Epithelial cell of esophagus (primary cell): ENCODE measurements around the gene WDR76.
"Not testable (repeated sequence)": the region's sequence is repeated elsewhere in the genome, so short reads cannot be mapped to it uniquely, and the experiment has no call there.

Experiments
- DNase-seq: peaks from one replicate; pipeline ENCODE4 v3.0.0; 2010; ENCODE audit warnings: low read depth
- H3K4me3 ChIP-seq: 2 replicates; pipeline ENCODE4 v1.5.1; 2011; ENCODE audit warnings: mild to moderate bottlenecking, low read length, control low read depth
- TF ChIP-seq, protein P1 (sequence below): IDR thresholded peaks from 2 replicates; pipeline ENCODE4 v1.5.1; 2011; ENCODE audit warnings: low read depth, mild to moderate bottlenecking, low read length, control low read depth, inconsistent platforms; ENCODE audit not compliant: insufficient read depth; ENCODE audit errors: missing control alignments

Gene WDR76

DNA sequence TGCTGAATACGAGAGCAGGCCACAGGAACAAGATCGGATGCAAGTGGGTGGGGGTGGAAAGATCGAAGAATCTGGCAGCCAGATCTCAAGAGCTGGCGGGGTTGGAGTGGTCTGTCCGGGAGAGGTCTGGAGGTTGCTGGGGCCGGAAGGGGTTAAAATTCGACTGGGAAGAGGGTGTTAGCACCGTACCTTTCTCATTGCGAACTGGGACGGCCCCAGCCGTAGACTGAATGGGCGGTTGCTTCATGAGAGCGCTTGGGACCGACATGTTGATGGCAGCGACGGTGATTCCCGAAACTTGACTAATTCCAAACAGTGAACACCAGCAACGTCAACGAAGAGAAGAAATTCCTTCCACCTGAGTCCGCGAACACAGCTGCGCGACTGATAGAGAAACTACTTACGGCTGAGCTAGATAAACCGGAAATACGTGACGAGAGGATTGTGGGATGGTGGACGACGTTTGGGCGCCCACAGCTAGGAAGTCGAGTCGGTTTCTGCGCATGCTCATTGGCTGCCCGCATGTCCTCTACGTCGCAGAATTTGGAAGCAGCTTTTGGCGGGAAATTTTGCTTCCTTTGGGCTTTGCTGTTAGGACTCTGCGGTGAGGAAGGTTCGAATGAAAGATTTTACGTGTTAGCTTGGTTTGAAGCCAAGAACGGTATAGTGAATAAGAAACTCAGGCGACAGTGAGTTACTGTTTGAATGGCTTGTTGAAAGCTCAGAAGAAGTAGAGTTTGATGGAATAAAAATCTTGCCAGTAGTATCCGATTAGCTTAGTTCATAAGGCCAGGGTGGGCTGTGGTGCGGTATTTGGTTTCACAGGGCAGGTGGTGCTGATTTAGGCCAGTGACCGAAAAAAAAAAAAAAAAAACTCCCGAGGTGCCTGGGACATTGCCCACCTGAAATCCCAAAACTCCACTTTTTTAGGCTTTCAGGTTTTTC is 2.2 kb upstream of the WDR76 start, which contains the start of gene MFAP1:
TSS of gene MFAP1 (minus strand) at position 389 of the 945 bp plus-strand sequence. CDS start at position 268, 121 bp downstream.
- TF ChIP-seq, protein P1, sequence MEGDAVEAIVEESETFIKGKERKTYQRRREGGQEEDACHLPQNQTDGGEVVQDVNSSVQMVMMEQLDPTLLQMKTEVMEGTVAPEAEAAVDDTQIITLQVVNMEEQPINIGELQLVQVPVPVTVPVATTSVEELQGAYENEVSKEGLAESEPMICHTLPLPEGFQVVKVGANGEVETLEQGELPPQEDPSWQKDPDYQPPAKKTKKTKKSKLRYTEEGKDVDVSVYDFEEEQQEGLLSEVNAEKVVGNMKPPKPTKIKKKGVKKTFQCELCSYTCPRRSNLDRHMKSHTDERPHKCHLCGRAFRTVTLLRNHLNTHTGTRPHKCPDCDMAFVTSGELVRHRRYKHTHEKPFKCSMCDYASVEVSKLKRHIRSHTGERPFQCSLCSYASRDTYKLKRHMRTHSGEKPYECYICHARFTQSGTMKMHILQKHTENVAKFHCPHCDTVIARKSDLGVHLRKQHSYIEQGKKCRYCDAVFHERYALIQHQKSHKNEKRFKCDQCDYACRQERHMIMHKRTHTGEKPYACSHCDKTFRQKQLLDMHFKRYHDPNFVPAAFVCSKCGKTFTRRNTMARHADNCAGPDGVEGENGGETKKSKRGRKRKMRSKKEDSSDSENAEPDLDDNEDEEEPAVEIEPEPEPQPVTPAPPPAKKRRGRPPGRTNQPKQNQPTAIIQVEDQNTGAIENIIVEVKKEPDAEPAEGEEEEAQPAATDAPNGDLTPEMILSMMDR = no peak
- H3K4me3 ChIP-seq = peak within 1 kb of the TSS; percentile 97
- peak; percentile 99 for DNase-seq

DNA sequence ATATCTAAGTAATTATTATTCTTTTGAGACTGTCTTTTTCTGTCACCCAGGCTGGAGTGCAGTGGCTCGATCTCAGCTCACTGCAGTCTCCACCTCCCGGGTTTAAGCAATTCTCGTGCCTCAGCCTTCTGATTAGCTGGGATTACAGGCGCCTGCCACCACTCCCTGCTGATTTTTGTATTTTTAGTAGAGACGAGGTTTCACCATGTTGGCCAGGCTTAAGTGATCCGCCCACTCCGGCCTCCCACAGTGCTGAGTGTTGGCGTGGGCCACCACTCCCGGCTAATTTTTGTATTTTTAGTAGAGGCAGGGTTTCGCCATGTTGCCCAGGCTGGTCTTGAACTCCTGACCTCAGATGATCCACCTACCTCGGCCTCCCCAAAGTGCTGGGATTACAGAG is 1.5 kb upstream of the WDR76 start:
- not testable (repeated sequence) for H3K4me3 ChIP-seq, DNase-seq

DNA sequence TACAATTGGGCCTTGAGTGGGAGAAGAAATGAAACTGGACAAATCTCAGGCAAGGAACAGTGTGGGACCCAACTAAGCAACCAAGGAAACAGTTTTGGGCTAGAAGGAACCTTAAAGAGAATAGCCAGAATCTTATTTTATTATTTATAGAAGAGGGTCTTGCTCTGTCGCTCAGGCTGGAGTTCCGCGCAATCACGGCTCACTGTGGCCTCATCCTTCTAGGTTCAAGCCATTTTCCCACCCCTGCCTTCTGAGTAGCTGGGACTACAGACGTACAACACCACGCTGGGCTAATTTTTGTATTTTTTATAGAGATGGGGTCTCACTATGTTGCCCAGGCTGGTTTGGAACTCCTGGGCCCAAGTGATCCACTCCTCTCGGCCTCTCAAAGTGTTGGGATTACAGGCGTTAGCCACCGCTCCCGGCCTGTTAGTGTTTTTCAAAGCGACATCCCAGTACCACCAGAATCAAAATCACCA is 734 bp upstream of the WDR76 start:
- TF ChIP-seq, protein P1 = no peak
- peak overlapping the region; percentile 57 for H3K4me3 ChIP-seq
- no peak for DNase-seq

DNA sequence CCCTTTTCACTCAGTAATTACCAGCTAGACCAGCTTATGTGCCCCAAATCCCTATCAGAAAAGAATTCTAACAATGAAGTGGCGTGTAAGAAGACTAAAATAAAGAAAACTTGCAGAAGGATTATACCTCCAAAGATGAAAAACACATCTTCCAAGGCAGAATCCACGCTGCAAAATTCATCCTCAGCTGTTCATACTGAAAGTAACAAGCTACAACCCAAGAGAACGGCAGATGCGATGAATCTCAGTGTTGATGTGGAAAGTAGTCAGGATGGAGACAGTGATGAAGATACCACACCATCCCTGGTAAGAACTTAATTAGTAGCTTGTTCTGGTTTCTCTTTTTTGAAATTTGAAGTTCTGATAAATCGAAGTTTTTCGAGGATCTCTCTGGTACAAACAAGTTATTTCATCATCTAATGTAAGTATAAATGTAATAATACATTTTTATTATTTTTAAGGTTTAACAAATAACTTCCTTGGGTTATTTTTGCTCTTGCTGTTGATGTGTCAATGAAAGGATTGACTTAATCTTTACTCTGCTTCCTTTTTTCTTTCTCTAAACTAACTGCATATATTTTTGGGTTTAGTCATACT is 1.4 kb downstream of the WDR76 start:
- H3K4me3 ChIP-seq = no peak overlapping the region
- DNase-seq = no peak
- TF ChIP-seq, protein P1 = no peak

DNA sequence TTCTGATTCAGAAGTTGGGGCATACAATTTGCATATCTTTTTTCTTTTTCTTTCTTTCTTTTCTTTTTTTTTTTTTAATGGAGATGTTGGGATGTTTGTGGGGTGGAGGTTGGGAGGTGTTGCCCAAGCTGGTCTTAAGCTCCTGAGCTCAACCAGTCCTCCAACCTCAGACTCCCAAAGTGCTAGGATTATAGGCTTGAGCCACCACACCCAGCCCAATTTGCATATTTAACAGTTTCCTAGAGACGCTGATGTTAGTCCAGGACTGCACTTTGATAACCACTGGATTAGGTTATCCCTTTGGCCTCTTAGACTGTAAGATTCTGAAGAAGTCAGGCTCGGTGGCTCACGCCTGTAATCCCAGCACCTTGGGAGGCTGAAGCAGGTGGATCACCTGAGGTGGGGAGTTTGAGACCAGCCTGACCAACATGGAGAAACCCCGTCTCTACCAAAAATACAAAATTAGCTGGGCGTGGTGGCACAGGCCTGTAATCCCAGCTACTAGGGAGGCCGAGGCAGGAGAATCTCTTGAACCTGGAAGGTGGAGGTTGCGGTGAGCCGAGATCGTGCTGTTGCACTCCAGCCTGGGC is 3.2 kb downstream of the WDR76 start:
- H3K4me3 ChIP-seq, DNase-seq: not testable (repeated sequence)

DNA sequence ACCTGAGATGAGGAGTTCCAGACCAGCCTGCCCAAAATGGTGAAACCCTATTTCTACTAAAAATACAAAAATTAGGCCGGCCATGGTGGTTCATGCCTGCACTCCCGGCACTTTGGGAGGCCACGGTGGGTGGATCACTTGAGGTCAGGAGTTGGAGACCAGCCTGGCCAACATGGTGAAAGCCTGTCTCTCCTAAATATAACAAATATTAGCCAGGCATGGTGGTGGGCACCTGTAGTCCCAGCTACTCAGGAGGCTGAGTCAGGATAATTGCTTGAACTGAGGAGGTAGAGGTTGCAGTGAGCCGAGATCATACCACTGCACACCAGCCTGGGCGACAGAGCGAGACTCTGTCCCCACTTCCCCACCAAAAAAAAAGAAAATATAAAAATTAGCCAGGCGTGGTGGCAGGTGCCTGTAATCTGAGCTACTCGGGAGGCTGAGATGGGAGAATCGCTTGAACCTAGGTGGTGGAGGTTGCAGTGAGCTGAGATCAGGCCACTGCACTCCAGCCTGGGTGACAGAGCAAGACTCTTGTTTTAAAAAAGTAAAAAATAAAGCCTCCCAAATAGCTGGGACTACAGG is 4.0 kb downstream of the WDR76 start:
- H3K4me3 ChIP-seq, DNase-seq: not testable (repeated sequence)

DNA sequence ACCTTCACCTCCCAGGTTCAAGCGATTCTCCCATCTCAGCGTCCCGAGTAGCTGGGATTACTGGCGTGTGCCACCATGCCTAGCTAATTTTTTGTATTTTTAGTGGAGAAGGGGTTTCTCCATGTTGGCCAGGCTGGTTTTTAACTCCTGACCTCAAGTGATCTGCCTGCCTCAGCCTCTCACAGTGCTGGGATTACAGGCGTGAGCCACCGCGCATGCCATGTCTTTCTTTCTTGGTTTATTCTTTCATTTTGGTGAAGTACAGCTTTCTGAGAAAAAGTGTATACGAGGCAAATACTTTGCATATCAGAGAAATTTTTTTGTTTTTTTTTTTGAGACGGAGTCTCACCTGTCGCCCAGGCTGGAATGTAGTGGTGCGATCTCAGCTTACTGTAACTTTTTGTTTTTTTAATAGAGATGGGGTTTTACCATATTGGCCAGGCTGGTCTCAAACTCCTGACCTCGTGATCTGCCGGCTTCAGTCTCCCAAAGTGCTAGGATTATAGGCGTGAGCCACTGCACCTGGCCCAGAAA is 4.8 kb downstream of the WDR76 start:
- DNase-seq, H3K4me3 ChIP-seq: not testable (repeated sequence)

DNA sequence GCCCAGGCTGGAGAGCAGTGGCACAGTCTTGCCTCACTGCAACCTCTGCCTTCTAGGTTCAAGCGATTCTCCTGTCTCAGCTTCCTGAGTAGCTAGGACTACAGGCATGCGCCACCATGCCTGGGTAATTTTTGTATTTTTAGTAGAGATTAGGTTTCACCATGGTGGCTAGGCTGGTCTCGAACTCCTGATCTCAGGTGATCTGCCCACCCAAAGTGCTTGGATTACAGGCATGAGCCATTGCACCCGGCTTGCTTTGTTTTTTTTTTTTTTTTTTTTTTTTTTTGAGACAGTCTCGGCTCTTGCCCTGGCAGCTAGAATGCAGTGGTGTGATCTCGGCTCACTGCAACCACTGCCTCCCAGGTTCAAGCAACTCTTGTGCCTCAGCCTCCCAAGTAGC is 5.7 kb downstream of the WDR76 start:
- not testable (repeated sequence) for DNase-seq, H3K4me3 ChIP-seq

DNA sequence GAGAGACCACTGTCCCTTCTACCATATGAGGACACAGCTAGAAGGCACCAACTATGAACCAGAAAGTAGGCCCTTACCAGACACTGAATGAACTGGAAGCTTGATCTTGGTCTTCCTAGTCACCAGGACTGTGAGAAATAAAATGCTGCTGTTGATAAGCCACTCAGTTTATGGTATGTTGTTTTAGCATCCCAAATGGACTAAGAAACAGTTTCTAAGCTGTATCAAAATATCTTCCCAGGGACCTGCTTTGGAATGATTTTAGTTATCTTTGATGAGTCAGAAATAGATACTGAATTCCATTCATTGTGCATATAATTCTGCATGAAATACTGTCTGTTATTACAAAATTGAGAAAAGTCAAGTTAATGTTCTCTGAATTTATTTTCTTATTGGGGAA is 18.6 kb downstream of the WDR76 start:
- TF ChIP-seq, protein P1 = no peak
- DNase-seq = no peak
- no peak overlapping the region for H3K4me3 ChIP-seq
